Tibial artery (tissue), 4 donors: ENCODE measurements around the gene CHST1.

Experiments
- DNase-seq, 2 donors: peaks; one replicate each; pipeline ENCODE4 v3.0.0-alpha.2; 2019
- H3K27ac ChIP-seq, 2 donors: fragments of 200-600 bp; sonication (generic) in 1 of 2; 1 replicate in 1 of 2; 2 replicates in 1 of 2; pipeline ENCODE4 v1.5.1; 2018 to 2019; ENCODE audit warnings: mild to moderate bottlenecking in 1 of 2
- H3K27me3 ChIP-seq, 2 donors: fragments of 200-600 bp; sonication (generic) in 1 of 2; one replicate each; pipeline versions ENCODE4 v1.5.1 to v1.6.0; 2016 to 2019
- H3K36me3 ChIP-seq, 3 donors: fragments of 200-600 bp; sonication (generic) in 2 of 3; one replicate each; pipeline ENCODE4 v1.5.1; 2016 to 2019; ENCODE audit warnings: mild to moderate bottlenecking in 2 of 3
- H3K4me1 ChIP-seq, 4 donors: fragments of 200-600 bp; sonication (generic) in 2 of 4; 1 replicate in 3 of 4; 2 replicates in 1 of 4; pipeline ENCODE4 v1.5.1; 2016 to 2019
- H3K4me3 ChIP-seq, 2 donors: fragments of 200-600 bp; sonication (generic) in 1 of 2; 1 replicate in 1 of 2; 2 replicates in 1 of 2; pipeline ENCODE4 v1.5.1; 2018 to 2019; ENCODE audit warnings: mild to moderate bottlenecking in 2 of 2
- H3K9me3 ChIP-seq, 3 donors: fragments of 200-600 bp; sonication (generic) in 1 of 3; one replicate each; pipeline ENCODE4 v1.5.1; 2016 to 2019
- CTCF ChIP-seq, 2 experiments: fragments of 200-600 bp in 1 of 2; fragments of 450-650 bp in 1 of 2; IDR thresholded peaks; one replicate each; pipeline ENCODE4 v1.5.1; 2017 to 2019; ENCODE audit warnings: antibody characterized with exemption in 2 of 2, mild to moderate bottlenecking in 1 of 2, moderate library complexity in 1 of 2
- intact Hi-C: fragments of 100-400 bp; cut with DNase I; formaldehyde crosslinking; loops from one replicate; pipeline ENCODE4 v1.15.0; 2023; ENCODE audit warnings: low total_unique reads

Gene CHST1

GRCh38 chr11:45606514-45607281 is 58.7 kb downstream of the CHST1 start:
- no peak for DNase-seq
- TF ChIP-seq CTCF (IDR thresholded peaks at IDR 0.05): no peak
- intact Hi-C loops: loop anchor here (10.0 kb wide), 1 partner anchor 62 kb away; no protein-coding TSS in a partner anchor
- Histone ChIP-seq H3K27ac (no peak overlapping the region), H3K4me1 (no peaks in the 10 kb centered on the region), H3K36me3 (no peaks in the 10 kb centered on the region), H3K9me3 (peaks cover 0 to 5% (median 1%) of the 10 kb centered on the region in 3 donors), H3K27me3 (peaks cover 0 to 33% of the 10 kb centered on the region in 2 donors), H3K4me3 (no peak overlapping the region)

GRCh38 chr11:45605051-45605450 is 60.4 kb downstream of the CHST1 start:
- Histone ChIP-seq H3K9me3 (peaks cover 3 to 6% (median 6%) of the 10 kb centered on the region in 3 donors), H3K4me1 (no peaks in the 10 kb centered on the region), H3K4me3 (no peak overlapping the region), H3K27ac (no peak overlapping the region), H3K27me3 (peaks cover 0 to 35% of the 10 kb centered on the region in 2 donors), H3K36me3 (no peaks in the 10 kb centered on the region)
- no peak for TF ChIP-seq CTCF (IDR thresholded peaks at IDR 0.05)
- no peak for DNase-seq
- intact Hi-C loops: loop anchor here (10.0 kb wide), 1 partner anchor 60 kb away; no protein-coding TSS in a partner anchor

GRCh38 chr11:45603946-45604682 is 61.3 kb downstream of the CHST1 start:
- intact Hi-C loops: loop anchor here (10.0 kb wide), 1 partner anchor 59 kb away; no protein-coding TSS in a partner anchor
- TF ChIP-seq CTCF (IDR thresholded peaks at IDR 0.05): no peak
- no peak for DNase-seq

GRCh38 chr11:45599161-45599943 is 66.1 kb downstream of the CHST1 start:
- TF ChIP-seq CTCF (IDR thresholded peaks at IDR 0.05): no peak
- H3K9me3 ChIP-seq: peaks cover 3 to 6% (median 6%) of the 10 kb centered on the region in 3 donors
- H3K36me3 ChIP-seq: no peaks in the 10 kb centered on the region
- no peak overlapping the region for H3K27ac ChIP-seq
- H3K4me3 ChIP-seq: no peak overlapping the region
- peaks cover 0 to 28% of the 10 kb centered on the region in 2 donors for H3K27me3 ChIP-seq
- intact Hi-C loops: no loop called here
- H3K4me1 ChIP-seq: no peaks in the 10 kb centered on the region
- DNase-seq: no peak

More at GRCh38 chr11:45603946-45604682, 61.3 kb downstream of the CHST1 start:
- H3K27ac ChIP-seq: no peak overlapping the region
- H3K4me3 ChIP-seq: no peak overlapping the region
- H3K27me3 ChIP-seq: peaks cover 0 to 38% of the 10 kb centered on the region in 2 donors
- no peaks in the 10 kb centered on the region for H3K4me1 ChIP-seq
- no peaks in the 10 kb centered on the region for H3K36me3 ChIP-seq
- peaks cover 3 to 6% (median 6%) of the 10 kb centered on the region in 3 donors for H3K9me3 ChIP-seq
